HepG2 (cell line): ENCODE results near the gene CNBD2. TPM values are rescaled to one million over a fixed set of nuclear protein-coding genes. Genes with fewer than 3 reads are reported as not detected.
A peak's percentile ranks its signal among the peaks of the same experiment; 100 is the strongest.

Source experiments
- ATF7 ChIP-seq, 2 experiments: fragments of 450-650 bp in 1 of 2; sonication (generic) in 1 of 2; formaldehyde crosslinking in 1 of 2; IDR thresholded peaks; 2 replicates each; pipeline versions ENCODE4 v1.4.0 to v1.6.1; 2016 to 2020; ENCODE audit warnings: antibody characterized with exemption in 1 of 2, mild to moderate bottlenecking in 1 of 2, missing genetic modification reagents in 1 of 2
- CC2D1A ChIP-seq: sonication (generic); formaldehyde crosslinking; IDR thresholded peaks from 2 replicates; pipeline ENCODE4 v1.8.1; 2023; ENCODE audit warnings: mild to moderate bottlenecking, missing genetic modification reagents
- HNF4A ChIP-seq: sonication (generic); formaldehyde crosslinking; IDR thresholded peaks from 2 replicates; pipeline ENCODE4 v1.4.0; 2020; ENCODE audit warnings: missing genetic modification reagents
- HNRNPK ChIP-seq: fragments of 200-400 bp; formaldehyde crosslinking; IDR thresholded peaks from 2 replicates; pipeline ENCODE4 v1.6.1; 2018; ENCODE audit warnings: low read length, low read depth, moderate library complexity, mild to moderate bottlenecking; ENCODE audit not compliant: poor library complexity, severe bottlenecking
- PATZ1 ChIP-seq: sonication (generic); formaldehyde crosslinking; IDR thresholded peaks from 2 replicates; pipeline ENCODE4 v1.4.0; 2020; ENCODE audit warnings: missing genetic modification reagents
- PBX3 ChIP-seq: sonication (generic); formaldehyde crosslinking; IDR thresholded peaks from 2 replicates; pipeline ENCODE4 v1.8.1; 2023; ENCODE audit warnings: missing genetic modification reagents, inconsistent platforms, borderline replicate concordance
- POLR2AphosphoS5 ChIP-seq: IDR thresholded peaks from 2 replicates; pipeline ENCODE4 v1.6.1; 2012; ENCODE audit warnings: low read depth, low read length
- RFX3 ChIP-seq: IDR thresholded peaks from 2 replicates; pipeline ENCODE4 v1.6.1; 2016; ENCODE audit warnings: missing biosample characterization, missing genetic modification reagents
- TBP ChIP-seq: sonication (generic); formaldehyde crosslinking; IDR thresholded peaks from 2 replicates; pipeline ENCODE4 v1.5.0; 2020; ENCODE audit warnings: missing genetic modification reagents
- UBTF ChIP-seq: sonication (generic); formaldehyde crosslinking; IDR thresholded peaks from 2 replicates; pipeline ENCODE4 v1.4.0; 2020; ENCODE audit warnings: mild to moderate bottlenecking, missing genetic modification reagents
- ZBED4 ChIP-seq: sonication (generic); formaldehyde crosslinking; IDR thresholded peaks from 2 replicates; pipeline ENCODE4 v1.4.0; 2020; ENCODE audit warnings: missing genetic modification reagents, borderline replicate concordance
- ZBTB38 ChIP-seq: sonication (generic); formaldehyde crosslinking; IDR thresholded peaks from 2 replicates; pipeline ENCODE4 v1.5.1; 2020; ENCODE audit warnings: mild to moderate bottlenecking, missing genetic modification reagents
- ZBTB42 ChIP-seq: sonication (generic); formaldehyde crosslinking; IDR thresholded peaks from 2 replicates; pipeline ENCODE4 v1.5.0; 2020; ENCODE audit warnings: mild to moderate bottlenecking, missing genetic modification reagents
- ZNF274 ChIP-seq: sonication (generic); formaldehyde crosslinking; IDR thresholded peaks from 2 replicates; pipeline ENCODE4 v1.5.1; 2020; ENCODE audit warnings: mild to moderate bottlenecking, missing genetic modification reagents
- ZNF547 ChIP-seq: sonication (generic); formaldehyde crosslinking; IDR thresholded peaks from 2 replicates; pipeline ENCODE4 v1.5.1; 2020; ENCODE audit warnings: mild to moderate bottlenecking, missing genetic modification reagents
- polyA plus RNA-seq, 8 experiments: library from polyadenylated mRNA; depleted of rRNA in 3 of 8; stranded (reverse) in 7 of 8; unstranded in 1 of 8; fragments of >200 nt; fragmentation: Illumina TruSeq in 4 of 8; extraction: Trizol in 4 of 8; gene quantifications; 2 replicates each; pipeline versions ENCODE4 v1.2.1 to v1.2.3, GENCODE V29; 2011 to 2016; ENCODE audit warnings: low read depth in 4 of 8, missing spikeins in 1 of 8, mixed read lengths in 1 of 8; ENCODE audit not compliant: insufficient read depth in 1 of 8
- total RNA-seq, 5 experiments: library from RNA; depleted of rRNA; stranded (reverse); fragments of >200 nt; fragmentation: Illumina TruSeq; extraction: Trizol; gene quantifications; 2 replicates each; pipeline ENCODE4 v1.2.3, GENCODE V29; 2016; ENCODE audit warnings: low read depth in 1 of 5

CNBD2 gene
- total and polyA plus RNA-seq, 2 of the 13 experiments (the other 11 are each of a cell fraction or from before 2014, with no cell fraction given) = 12.4 to 22.8 TPM

- TF ChIP-seq CC2D1A (CRISPR knock-in tag) = peak; percentile 84; the same call in 1 of the 2 replicates
- TF ChIP-seq ZBED4 (CRISPR knock-in tag) = no peak
- no peak for TF ChIP-seq HNF4A (CRISPR knock-in tag)
- TF ChIP-seq ZNF274 (CRISPR knock-in tag) = peak; percentile 89; the same call in 1 of the 2 replicates
- TF ChIP-seq ZBTB38 (CRISPR knock-in tag) = no peak; the same call in 1 of the 2 replicates
- TF ChIP-seq ZNF547 (CRISPR knock-in tag) = no peak; the same call in 1 of the 2 replicates
- TF ChIP-seq PBX3 (CRISPR knock-in tag) = 0 out of 2 replicates have a peak, but pooled peaks have one; percentile 70
- 0 out of 2 replicates have a peak, but pooled peaks have one; percentile 9 for TF ChIP-seq RFX3 (CRISPR knock-in tag)
- no peak for TF ChIP-seq TBP (CRISPR knock-in tag)
- TF ChIP-seq POLR2AphosphoS5 = no peak
- no peak for TF ChIP-seq HNRNPK
- TF ChIP-seq ZBTB42 = peak; percentile 89; the same call in 1 of the 2 replicates
- peak; percentile 99; the same call in 1 of the 2 replicates for TF ChIP-seq UBTF (CRISPR knock-in tag)
- no peak for TF ChIP-seq ATF7 (IDR thresholded peaks at IDR 0.05)
- 0 out of 2 replicates have a peak, but pooled peaks have one; percentile 62 for TF ChIP-seq ATF7 (CRISPR knock-in tag; IDR thresholded peaks at IDR 0.05)
- TF ChIP-seq PATZ1 (CRISPR knock-in tag) = peak; percentile 26; the same call in 1 of the 2 replicates
Observed at GRCh38 chr20:35953387-35954199, 14.8 kb upstream of the CNBD2 start (continued).
